Tibial artery (tissue), 4 donors: ENCODE data around the gene LLGL1.
A peak's percentile ranks its signal among the peaks of the same experiment; 100 is the strongest.

Experiments
- DNase-seq, 2 donors: peaks; one replicate each; pipeline ENCODE4 v3.0.0-alpha.2; 2019
- H3K27ac ChIP-seq, 2 donors: fragments of 200-600 bp; sonication (generic) in 1 of 2; 1 replicate in 1 of 2; 2 replicates in 1 of 2; pipeline ENCODE4 v1.5.1; 2018 to 2019; ENCODE audit warnings: mild to moderate bottlenecking in 1 of 2
- H3K27me3 ChIP-seq, 2 donors: fragments of 200-600 bp; sonication (generic) in 1 of 2; one replicate each; pipeline versions ENCODE4 v1.5.1 to v1.6.0; 2016 to 2019
- H3K36me3 ChIP-seq, 3 donors: fragments of 200-600 bp; sonication (generic) in 2 of 3; one replicate each; pipeline ENCODE4 v1.5.1; 2016 to 2019; ENCODE audit warnings: mild to moderate bottlenecking in 2 of 3
- H3K4me1 ChIP-seq, 4 donors: fragments of 200-600 bp; sonication (generic) in 2 of 4; 1 replicate in 3 of 4; 2 replicates in 1 of 4; pipeline ENCODE4 v1.5.1; 2016 to 2019
- H3K4me3 ChIP-seq, 2 donors: fragments of 200-600 bp; sonication (generic) in 1 of 2; 1 replicate in 1 of 2; 2 replicates in 1 of 2; pipeline ENCODE4 v1.5.1; 2018 to 2019; ENCODE audit warnings: mild to moderate bottlenecking in 2 of 2
- H3K9me3 ChIP-seq, 3 donors: fragments of 200-600 bp; sonication (generic) in 1 of 3; one replicate each; pipeline ENCODE4 v1.5.1; 2016 to 2019
- CTCF ChIP-seq, 2 experiments: fragments of 200-600 bp in 1 of 2; fragments of 450-650 bp in 1 of 2; IDR thresholded peaks; one replicate each; pipeline ENCODE4 v1.5.1; 2017 to 2019; ENCODE audit warnings: antibody characterized with exemption in 2 of 2, mild to moderate bottlenecking in 1 of 2, moderate library complexity in 1 of 2
- intact Hi-C: fragments of 100-400 bp; cut with DNase I; formaldehyde crosslinking; loops from one replicate; pipeline ENCODE4 v1.15.0; 2023; ENCODE audit warnings: low total_unique reads

LLGL1 gene

GRCh38 chr17:18181358-18181757 is 44.1 kb upstream of the LLGL1 start:
- no peaks in the 10 kb centered on the region for H3K9me3 ChIP-seq
- H3K36me3 ChIP-seq = no peaks in the 10 kb centered on the region
- peak overlapping the region; percentile 98 to 100 for H3K27ac ChIP-seq
- peaks cover 0 to 21% (median 18%) of the 10 kb centered on the region in 4 donors for H3K4me1 ChIP-seq
- no peaks in the 10 kb centered on the region for H3K27me3 ChIP-seq
- H3K4me3 ChIP-seq = no peak overlapping the region
- intact Hi-C loops = no loop called here
- no peak for DNase-seq
- no peak for TF ChIP-seq CTCF (IDR thresholded peaks at IDR 0.05)

DNA sequence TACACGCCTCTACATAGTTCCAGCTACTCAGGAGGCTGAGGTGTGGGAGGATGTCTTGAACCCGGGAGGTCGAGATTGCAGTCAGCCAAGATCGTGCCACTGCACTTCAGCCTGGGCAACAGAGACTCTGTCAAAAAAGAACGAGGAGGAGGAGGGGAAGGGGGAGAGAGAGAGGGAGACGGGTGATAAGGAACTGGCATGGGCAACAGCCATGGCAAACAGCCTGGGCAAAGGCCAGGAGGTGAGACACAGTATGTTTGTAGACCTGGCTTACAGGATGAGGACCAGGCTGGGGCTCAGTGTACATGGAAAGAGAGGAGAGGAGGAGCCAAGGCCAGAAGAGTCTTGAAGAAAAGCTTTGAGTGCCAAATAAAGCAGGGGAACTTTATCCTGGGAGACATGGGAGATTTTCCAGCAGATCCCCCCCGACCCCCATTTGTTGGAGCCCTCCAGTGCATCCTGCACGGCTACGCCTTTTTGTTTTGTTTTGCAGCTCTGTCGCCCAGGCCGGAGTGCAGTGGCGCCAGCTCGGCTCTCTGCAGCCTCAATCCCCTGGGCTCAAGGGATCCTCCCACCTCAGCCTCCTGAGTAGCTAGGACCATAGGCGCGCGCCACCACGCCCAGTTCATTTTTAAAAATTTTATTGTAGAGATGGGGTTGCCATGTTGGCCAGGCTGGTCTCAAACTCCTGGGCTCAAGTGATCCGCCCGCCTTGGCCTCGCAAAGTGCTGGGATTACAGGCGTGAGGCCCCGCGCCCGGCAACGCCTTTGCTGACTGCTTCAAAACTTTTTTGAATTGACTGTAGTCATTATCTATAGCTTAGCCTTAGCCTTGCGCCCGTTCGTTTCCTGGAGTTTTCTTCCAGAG is 43.1 kb upstream of the LLGL1 start:
- H3K4me1 ChIP-seq = peaks cover 0 to 31% (median 26%) of the 10 kb centered on the region in 4 donors
- H3K36me3 ChIP-seq = no peaks in the 10 kb centered on the region
- peak overlapping the region; percentile 98 to 100 for H3K27ac ChIP-seq
- peak overlapping the region; percentile 88 to 99 for H3K4me3 ChIP-seq
- no peaks in the 10 kb centered on the region for H3K9me3 ChIP-seq
- TF ChIP-seq CTCF (IDR thresholded peaks at IDR 0.05) = no peak
- peak; percentile 34 to 72 for DNase-seq
- no peaks in the 10 kb centered on the region for H3K27me3 ChIP-seq
- intact Hi-C loops = no loop called here

GRCh38 chr17:18182978-18183333 is 42.5 kb upstream of the LLGL1 start:
- peaks cover 0 to 37% (median 32%) of the 10 kb centered on the region in 4 donors for H3K4me1 ChIP-seq
- peak; percentile 83 to 94 for DNase-seq
- no peaks in the 10 kb centered on the region for H3K9me3 ChIP-seq
- no peak for TF ChIP-seq CTCF (IDR thresholded peaks at IDR 0.05)
- H3K4me3 ChIP-seq = peak overlapping the region; percentile 88 to 99
- intact Hi-C loops = no loop called here
- no peaks in the 10 kb centered on the region for H3K27me3 ChIP-seq
- H3K36me3 ChIP-seq = peaks cover 0 to under 1% (median 0%) of the 10 kb centered on the region in 3 donors
- peak overlapping the region; percentile 98 to 100 for H3K27ac ChIP-seq

DNA sequence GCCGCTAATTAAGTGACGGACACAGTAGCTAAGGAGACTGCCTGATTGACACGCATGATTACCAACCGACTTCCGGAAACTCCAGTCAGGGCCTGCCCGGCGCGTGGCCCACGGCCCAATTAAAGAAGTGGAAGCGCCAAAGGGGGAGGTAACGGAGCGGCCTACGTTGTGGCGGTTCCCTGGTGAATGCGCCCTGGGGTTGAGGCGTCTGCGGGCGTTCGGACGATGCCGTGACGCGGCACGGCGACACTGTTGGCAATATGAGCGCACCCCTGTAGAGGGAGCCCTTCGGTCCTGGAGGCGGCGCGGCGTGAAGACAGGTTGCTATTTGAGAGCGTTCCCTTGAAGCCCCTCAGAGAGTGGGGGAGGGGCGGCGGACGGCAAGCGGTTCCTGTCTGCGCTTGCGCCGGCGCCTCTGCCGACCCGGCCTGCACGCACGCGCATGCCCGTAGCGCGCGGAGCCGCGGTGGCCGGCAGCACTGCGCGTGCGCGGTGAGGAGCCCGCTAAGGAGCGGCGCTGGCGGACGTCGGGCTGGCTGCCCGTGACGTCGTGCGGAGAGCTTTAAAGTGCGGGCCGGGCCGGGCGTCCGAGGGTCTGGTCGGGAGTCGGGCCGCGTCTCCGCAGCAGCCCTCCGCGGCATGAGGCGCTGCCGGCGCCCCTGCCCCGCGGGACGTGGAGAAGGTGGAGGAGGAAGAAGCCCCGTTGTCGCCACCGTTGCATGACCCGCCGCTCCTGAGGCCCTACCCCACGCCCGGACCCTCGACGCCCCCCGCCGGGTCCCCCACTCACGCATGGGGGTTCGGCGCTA is 41.9 kb upstream of the LLGL1 start, which contains the start of gene ALKBH5:
TSS of gene ALKBH5 (plus strand) at position 495 of the 809 bp plus-strand sequence. CDS start 416 bp downstream, outside the sequence.
- Histone ChIP-seq H3K9me3 (no peaks in the 10 kb centered on the region), H3K27me3 (no peaks in the 10 kb centered on the region), H3K4me3 (peak within 1 kb of the TSS; percentile 88 to 99), H3K4me1 (peaks cover 0 to 43% (median 38%) of the 10 kb centered on the region in 4 donors), H3K27ac (peak within 1 kb of the TSS; percentile 98 to 100), H3K36me3 (peaks cover 0 to 5% (median 0%) of the 10 kb centered on the region in 3 donors)
- DNase-seq = peak; percentile 99
- intact Hi-C loops = no loop called here
- peak in 1 of 2 experiments; percentile 22 for TF ChIP-seq CTCF (IDR thresholded peaks at IDR 0.05)

DNA sequence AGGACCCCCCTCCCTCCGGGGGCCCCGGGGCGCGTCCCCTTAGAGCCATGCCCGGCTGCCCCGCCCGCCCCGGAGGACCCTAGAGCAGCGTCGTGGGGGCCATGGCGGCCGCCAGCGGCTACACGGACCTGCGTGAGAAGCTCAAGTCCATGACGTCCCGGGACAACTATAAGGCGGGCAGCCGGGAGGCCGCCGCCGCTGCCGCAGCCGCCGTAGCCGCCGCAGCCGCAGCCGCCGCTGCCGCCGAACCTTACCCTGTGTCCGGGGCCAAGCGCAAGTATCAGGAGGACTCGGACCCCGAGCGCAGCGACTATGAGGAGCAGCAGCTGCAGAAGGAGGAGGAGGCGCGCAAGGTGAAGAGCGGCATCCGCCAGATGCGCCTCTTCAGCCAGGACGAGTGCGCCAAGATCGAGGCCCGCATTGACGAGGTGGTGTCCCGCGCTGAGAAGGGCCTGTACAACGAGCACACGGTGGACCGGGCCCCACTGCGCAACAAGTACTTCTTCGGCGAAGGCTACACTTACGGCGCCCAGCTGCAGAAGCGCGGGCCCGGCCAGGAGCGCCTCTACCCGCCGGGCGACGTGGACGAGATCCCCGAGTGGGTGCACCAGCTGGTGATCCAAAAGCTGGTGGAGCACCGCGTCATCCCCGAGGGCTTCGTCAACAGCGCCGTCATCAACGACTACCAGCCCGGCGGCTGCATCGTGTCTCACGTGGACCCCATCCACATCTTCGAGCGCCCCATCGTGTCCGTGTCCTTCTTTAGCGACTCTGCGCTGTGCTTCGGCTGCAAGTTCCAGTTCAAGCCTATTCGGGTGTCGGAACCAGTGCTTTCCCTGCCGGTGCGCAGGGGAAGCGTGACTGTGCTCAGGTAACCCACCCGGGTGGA is 41.0 kb upstream of the LLGL1 start:
- Histone ChIP-seq H3K27ac (peak overlapping the region; percentile 98 to 100), H3K4me1 (peaks cover 0 to 52% (median 45%) of the 10 kb centered on the region in 4 donors), H3K36me3 (peaks cover 0 to 11% (median 0%) of the 10 kb centered on the region in 3 donors), H3K27me3 (no peaks in the 10 kb centered on the region), H3K4me3 (peak overlapping the region; percentile 88 to 99), H3K9me3 (no peaks in the 10 kb centered on the region)
- TF ChIP-seq CTCF (IDR thresholded peaks at IDR 0.05) = no peak
- DNase-seq = peak; percentile 50 to 82
- intact Hi-C loops = no loop called here
